ENCODE data around the gene TMC8.
A peak's percentile ranks its signal among the peaks of the same experiment; 100 is the strongest.
"Not testable (repeated sequence)": the region's sequence is repeated elsewhere in the genome, so short reads cannot be mapped to it uniquely, and the experiment has no call there.

TMC8 gene

DNA sequence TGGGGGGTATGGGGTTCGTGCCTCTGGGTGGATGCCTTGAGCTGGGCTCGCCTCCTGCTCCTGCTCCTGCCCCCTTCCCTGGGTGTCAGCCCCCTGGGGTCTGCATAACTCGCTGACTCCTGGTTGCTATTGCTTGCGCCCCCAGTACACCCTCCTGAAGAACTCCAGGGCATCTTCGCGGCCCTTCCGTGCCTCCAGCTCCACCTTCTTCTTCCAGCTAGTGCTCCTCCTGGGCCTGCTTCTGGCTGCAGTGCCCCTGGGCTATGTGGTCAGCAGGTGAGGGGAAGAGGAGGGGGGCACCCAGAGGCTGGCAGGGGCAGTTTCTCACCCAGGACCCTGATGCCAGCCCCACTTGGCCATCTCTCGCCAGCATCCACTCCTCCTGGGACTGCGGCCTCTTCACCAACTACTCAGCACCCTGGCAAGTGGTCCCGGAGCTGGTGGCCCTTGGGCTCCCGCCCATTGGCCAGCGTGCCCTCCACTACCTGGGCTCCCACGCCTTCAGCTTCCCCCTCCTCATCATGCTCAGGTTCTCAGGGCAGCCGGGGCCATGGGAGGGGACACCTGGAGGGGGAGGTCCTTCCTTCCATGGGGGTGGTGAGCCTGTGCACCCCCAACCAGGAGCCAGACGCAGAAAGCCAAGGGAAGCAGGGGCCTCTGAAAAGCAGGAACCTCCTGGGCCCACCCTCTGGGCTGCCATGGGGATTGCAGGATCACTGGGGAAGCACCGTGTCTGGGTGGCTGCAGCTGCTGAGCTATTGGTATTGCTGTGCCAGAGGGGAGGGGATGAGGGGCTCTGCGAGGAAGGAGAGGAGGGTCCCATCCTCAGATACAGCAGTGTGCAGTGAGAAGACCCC, 7.9 kb downstream of the TMC8 start:
- TF ChIP-seq, protein P1, sequence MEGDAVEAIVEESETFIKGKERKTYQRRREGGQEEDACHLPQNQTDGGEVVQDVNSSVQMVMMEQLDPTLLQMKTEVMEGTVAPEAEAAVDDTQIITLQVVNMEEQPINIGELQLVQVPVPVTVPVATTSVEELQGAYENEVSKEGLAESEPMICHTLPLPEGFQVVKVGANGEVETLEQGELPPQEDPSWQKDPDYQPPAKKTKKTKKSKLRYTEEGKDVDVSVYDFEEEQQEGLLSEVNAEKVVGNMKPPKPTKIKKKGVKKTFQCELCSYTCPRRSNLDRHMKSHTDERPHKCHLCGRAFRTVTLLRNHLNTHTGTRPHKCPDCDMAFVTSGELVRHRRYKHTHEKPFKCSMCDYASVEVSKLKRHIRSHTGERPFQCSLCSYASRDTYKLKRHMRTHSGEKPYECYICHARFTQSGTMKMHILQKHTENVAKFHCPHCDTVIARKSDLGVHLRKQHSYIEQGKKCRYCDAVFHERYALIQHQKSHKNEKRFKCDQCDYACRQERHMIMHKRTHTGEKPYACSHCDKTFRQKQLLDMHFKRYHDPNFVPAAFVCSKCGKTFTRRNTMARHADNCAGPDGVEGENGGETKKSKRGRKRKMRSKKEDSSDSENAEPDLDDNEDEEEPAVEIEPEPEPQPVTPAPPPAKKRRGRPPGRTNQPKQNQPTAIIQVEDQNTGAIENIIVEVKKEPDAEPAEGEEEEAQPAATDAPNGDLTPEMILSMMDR (IDR thresholded peaks at IDR 0.05; ENCODE audit: low read depth, low read length) = no peak
- no peak for DNase-seq (ENCODE audit: low read depth in 2 of 2)
- no peak overlapping the region for H3K4me3 ChIP-seq (replicated peaks in 1 of 2; ENCODE audit: low read depth in 2 of 2, low read length in 2 of 2)

DNA sequence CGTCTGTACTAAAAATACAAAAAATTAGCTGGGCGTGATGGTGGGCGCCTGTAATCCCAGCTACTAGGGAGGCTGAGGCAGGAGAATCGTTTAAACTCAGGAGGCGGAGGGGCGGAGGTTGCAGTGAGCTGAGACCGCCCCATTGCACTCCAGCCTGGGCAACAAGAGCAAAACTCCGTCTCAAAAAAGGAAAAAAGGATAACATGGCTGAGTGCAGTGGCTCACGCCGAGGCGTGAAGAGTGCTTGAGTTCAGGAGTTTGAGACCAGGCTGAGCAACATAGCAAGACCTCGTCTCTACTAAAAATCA, 9.2 kb downstream of the TMC8 start:
- H3K4me3 ChIP-seq (replicated peaks in 1 of 2; ENCODE audit: low read depth in 2 of 2, low read length in 2 of 2); DNase-seq (ENCODE audit: low read depth in 2 of 2): not testable (repeated sequence)

DNA sequence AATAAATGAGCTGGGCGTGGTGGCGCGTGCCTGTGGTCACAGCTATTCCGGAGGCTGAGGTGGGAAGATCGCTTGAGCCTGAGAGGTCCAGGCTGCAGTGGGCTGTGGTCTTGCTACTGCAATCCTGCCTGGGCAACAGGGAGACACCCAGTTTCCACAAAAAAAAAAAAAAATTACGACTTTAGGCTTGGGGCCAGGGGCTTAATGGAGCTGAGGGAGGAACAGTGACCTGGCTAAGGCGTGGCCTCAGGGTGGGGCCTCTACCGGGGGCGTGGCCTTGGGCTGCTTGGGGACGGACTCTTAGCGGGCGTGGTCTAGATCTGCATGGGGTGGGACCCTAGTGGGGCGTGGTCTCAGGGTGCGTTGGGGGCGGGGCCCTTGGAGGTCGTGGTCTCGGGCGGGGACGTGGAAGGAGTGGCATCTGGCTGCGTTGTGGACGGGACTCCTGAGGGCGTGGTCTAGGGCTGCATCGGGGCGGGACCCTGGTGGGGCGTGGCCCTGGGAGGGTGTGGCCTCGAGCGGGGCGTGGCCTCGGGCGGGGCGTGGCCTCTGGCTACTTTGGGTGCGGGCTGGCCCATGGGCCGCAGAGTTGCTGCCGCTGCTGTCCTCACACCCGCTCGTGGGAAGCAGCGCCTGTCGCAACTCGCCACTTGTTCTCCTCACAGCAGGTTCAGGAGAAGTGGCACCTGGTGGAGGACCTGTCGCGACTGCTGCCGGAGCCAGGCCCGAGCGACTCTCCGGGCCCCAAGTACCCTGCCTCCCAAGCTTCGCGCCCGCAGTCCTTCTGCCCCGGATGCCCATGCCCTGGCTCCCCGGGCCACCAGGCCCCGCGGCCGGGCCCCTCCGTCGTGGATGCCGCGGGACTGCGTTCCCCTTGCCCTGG, 9.8 kb downstream of the TMC8 start:
- TF ChIP-seq, protein P1 (IDR thresholded peaks at IDR 0.05; ENCODE audit: low read depth, low read length) = no peak
- no peak overlapping the region for H3K4me3 ChIP-seq (replicated peaks in 1 of 2; ENCODE audit: low read depth in 2 of 2, low read length in 2 of 2)
- DNase-seq (ENCODE audit: low read depth in 2 of 2) = peak; percentile 68 to 72

DNA sequence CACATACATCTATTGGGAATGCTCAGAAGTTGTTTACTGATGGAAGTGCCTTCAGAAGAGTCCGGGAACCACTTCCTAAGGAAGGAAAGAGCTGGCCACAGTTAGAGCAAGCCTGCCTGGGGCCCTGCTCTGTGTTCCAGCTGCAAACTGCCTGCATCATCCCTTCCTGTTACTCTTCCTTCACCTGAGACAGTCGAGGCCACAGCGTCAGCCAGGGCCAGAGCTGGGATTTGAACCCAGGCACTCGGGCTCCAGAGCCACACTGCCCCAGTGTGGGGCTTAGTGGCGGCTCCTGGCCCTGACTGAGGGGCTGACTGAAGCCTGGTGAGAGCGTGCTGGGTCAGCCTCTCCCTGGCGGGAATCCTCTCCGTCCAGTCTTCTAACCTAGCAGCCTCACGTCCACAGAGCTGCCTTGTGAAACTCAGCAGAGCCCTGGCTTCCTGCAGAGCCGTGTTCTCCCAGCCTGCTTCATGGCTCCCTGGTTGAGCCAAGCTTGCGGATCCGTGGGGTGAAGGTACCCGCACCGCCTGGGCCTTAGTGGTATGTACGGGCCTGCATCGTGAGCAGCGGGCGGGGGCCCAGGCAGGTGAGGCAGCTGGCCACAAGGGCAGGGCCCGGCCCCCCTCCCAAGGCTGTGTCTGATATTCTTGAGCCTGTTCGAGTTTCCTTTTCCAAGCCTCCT, 11.0 kb downstream of the TMC8 start:
- DNase-seq (ENCODE audit: low read depth in 2 of 2) = no peak
- H3K4me3 ChIP-seq (replicated peaks in 1 of 2; ENCODE audit: low read depth in 2 of 2, low read length in 2 of 2) = no peak overlapping the region
- TF ChIP-seq, protein P1 (IDR thresholded peaks at IDR 0.05; ENCODE audit: low read depth, low read length) = no peak

DNA sequence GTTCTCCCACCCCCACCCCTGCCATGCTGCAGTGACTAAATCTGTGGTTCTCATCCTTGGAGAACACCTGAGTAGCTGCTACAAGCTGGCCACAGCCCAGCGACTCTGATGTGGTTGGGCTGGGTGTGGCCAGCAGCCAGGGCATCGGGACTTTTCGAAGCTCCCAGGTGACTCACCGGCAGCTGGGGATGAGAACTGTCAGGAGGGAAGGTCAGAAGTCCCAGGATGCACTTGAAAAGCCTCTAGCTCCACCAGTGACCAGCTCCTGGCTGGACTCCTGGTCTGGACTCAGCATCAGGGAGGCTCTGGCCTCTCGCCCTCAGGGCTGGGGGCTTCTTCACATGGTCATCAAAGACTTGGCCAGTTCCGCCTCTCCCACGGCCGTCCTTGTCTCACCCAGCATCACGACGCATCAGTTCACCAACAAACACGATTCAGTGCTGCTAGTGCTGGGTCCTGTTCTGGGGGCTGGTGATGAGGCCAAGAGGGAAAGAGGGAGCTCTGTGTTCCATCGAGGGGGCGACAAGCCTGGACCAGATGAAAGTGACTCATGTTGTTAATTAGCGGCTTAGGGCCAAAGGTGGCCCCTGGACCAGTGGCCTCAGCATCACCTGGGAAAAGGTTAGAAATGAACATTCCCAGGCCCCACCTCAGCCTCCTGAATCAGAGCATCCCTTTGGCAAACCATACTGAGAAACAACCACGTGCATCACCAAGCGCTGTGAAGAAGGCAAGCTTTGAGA, 11.7 kb downstream of the TMC8 start:
- no peak overlapping the region for H3K4me3 ChIP-seq (replicated peaks in 1 of 2; ENCODE audit: low read depth in 2 of 2, low read length in 2 of 2)
- TF ChIP-seq, protein P1 (IDR thresholded peaks at IDR 0.05; ENCODE audit: low read depth, low read length) = no peak
- peak in 1 of 2 donors; percentile 62 for DNase-seq (ENCODE audit: low read depth in 2 of 2)

DNA sequence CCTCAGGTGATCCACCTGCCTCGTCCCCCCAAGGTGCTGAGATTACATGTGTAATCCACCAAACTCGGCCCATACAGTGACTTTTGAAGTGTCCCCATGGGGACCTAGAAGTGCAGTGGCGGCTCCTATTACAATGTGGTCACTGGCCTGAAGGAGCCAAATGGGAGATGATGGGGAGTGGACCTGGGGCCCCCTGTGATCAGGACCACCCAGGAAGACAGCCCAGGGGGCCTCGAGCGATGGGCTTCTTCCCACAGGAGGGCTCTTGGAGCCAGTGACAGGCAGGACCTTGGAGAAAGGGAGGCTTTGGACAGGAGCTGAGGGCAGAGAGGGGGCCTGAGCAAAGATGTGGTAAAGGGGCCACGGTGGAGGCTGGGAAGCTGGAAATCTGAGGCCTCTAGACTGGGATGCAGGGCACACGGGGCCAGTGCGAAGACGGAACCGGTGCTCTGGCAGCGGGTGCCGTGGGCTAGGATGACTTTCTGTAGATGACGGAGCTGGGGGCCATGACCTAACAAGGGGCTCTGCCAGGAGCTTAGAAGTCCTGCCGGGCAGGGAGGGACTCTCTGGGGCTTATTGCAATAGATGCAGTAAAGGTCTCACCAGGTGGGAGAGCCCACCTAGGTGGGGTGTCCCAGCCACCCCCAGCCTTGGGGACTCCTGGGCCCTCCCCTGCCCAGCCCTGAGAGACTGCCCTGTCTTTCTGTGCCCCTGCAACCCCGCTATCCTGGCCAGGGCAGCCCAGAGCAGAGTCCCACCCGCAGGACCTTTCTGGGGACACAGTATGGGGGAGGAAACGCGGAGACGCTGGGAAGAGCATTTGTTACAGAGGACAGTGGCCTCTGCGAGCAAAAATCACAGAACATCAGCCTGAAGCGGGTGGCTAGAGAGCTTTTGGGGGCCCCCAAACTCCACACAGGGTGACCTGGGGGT, 12.9 kb downstream of the TMC8 start:
- no peak for DNase-seq (ENCODE audit: low read depth in 2 of 2)
- TF ChIP-seq, protein P1 (IDR thresholded peaks at IDR 0.05; ENCODE audit: low read depth, low read length) = no peak
- no peak overlapping the region for H3K4me3 ChIP-seq (replicated peaks in 1 of 2; ENCODE audit: low read depth in 2 of 2, low read length in 2 of 2)
